Measurements from ENCODE around the gene NPHS1.
"Not testable (repeated sequence)": the region's sequence is repeated elsewhere in the genome, so short reads cannot be mapped to it uniquely, and the experiment has no call there.

NPHS1 gene

DNA sequence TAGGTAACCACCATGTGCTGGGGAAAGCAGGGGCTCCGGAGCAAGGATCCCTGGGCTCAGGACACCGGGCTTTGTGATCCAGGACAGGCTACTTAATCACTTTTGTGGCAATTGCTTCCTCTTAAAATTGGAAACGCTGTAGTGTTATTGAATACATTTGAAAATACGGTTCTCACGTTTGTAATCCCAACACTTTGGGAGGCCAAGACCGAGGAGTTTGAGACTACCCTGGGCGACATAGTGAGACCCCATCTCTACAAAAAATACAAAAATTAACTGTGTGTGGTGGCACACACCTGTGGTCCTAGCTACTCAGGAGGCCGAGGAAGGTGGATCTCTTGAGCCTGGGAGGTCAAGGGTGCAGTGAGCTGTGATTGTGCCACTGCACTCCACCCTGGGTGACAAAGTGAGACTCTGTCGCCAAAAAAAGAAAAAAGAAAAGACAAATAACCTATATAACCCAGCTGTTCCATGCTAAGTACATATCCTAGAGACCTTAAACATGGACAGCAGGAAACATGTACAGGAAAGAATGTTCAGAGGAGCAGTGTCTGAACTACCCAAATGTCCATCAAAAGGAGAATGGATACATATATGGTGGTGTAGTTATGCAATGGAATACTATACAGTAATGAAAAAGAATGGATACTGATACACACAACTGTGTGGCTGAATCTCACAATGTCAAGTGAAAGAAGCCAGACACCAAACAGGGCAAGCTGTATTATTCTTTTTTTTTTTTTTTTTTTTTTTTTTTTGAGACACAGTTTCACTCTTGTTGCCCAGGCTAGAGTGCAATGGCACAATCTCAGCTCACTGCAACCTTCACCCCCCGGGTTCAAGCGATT, 39.0 kb downstream of the NPHS1 start:
- no peak for DNase-seq (ENCODE audit: low read depth)

DNA sequence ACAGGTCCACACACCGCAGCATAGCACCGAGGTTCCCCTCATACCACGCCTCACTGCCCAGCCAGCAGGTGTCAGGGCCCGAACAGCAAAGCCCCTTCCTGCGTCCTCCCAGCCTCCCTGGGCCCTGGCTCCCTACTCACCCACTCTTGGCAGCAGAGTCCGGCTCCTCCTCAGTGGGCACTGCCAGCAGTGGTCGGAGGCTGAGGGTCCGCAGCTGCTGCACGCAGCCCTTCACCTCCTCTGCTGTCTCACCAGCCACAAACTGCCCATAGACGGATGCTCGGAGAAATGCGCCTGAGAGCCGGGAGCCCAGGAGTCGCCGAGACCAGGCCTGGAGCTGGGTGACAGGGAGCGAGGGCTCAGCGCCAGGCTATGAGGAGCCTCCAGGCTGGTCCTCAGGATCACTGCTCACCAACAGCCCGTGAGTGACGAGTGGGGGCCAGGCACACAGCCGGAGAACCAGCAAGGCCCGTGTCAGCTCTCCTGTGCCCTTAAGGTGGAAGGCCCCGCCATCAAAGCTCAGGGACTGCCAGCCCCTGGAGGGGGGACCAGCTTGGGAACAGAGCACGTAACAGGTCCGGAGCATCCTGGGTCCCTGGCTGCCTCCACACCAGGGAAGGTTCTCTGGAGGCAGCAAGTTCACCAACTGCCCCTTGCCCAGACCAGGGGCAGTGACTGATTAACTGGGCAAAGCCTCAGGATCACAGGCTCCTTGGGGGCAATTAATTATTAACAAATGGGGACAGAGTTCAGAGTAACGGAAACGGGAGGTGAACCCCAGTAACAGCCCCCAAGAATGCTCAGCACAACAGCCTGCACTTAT, 39.9 kb downstream of the NPHS1 start, which contains the start of gene PRODH2:
Gene PRODH2, minus strand, starts transcription at position 626 of the 823 bp plus-strand sequence. Its CDS starts 40 bp downstream, at position 586.
- no peak for DNase-seq (ENCODE audit: low read depth)

DNA sequence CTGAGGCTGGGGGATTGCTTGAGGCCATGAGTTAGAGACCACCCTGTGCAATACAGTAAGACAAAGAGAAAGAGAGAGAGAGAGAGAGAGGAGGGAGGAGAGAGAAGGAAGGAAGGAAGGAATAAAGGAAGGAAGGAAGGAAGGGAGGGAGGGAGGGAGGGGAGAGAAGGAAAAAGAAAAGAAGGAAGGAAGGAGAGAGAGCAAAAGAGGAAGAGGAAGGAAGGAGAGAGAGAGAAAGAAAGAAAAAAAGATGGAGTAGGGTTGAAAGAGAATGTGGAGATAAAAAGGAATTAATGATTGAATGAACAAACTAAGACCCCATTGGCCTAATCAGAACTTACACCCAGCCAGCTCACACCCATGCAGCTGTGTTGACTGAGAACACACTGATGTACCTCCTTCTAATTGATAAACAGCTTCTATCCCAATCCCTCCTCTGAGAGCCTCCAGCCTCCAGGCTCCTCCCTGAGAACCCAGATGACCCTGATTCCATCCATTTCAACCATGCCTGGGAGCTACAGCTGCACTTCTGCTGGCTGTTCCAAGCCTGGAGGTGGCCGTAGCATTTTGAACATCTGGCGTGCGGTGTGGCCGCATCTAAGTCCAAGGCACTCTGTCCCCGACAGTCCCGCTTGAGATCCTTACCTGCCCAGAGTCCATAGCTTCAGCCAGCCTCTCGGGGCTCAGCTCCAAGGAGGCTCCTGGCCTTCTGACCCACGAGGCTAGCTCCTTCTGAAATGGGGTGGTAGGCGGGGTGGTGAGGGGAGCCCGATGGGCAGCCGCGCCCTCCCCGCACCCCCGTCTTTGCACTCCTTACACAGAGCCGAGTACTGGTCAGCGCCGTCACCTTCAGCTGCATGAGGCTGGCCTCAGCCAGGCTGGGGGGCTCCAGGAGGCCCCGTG, 40.7 kb downstream of the NPHS1 start:
- no peak for DNase-seq (ENCODE audit: low read depth)

DNA sequence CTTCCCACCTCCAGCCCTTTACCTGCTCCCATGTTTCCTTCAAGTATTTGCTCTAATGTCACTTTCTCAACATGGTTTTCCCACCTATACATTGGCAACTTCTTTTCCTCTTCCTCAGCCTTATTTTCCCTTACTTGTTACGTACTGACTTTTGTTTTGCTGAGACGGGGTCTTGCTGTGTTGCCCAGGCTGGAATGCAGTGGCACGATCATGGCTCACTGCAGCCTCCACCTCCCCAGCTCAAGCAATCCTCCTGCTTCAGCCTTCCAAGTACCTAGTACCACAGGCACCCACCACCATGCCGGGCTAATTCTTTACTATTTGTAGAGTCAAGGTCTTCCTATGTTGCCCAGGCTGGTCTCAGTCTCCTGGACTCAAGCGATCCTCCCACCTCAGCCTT, 44.7 kb downstream of the NPHS1 start:
- no peak for DNase-seq (ENCODE audit: low read depth)

DNA sequence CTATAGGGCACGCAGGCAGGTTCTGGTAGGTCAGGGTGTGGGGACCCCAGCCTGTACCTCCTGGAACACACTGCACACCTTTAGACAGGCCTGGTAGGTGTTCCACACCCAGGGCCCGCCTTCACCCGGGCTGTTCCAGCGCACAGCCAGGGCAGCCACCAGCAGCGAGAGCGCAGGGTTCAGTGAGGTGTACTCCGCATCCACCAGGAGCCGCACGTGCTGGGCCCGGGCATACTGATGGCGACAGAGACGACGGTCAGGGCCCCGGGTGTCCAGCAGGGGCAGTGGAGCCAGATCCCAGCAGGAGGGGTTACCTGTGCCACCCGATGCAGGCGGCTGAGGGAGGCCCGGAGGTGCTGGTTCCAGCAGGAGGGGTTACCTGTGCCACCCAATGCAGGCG, 45.7 kb downstream of the NPHS1 start:
- no peak for DNase-seq (ENCODE audit: low read depth)

DNA sequence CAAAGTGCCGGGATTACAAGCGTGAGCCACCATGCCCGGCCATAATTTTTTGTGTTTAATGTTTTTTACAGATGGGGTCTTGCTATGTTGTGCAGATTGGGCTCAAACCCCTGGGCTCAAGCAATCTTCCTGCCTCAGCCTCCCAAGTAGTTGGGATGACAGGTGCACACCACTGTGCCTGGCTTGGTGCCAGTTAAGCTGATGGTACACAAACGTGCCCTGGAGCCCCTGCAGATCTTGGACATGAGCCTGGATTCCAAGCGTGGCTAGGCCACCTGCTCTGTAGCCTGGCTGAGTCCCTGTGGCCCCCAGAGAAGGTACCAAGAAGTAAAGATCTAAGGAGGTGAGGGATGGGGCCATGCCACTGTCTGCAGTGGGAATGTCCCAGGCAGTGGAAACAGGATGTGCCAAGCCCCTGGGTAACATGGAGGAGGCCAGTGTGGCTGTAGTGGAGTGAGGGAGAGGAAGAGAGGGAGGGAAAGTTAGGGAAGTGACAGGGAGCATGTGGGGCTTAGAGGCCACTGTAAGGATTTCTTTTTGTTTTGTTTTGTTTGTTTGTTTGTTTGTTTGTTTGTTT, 46.7 kb downstream of the NPHS1 start:
- no peak for DNase-seq (ENCODE audit: low read depth)

DNA sequence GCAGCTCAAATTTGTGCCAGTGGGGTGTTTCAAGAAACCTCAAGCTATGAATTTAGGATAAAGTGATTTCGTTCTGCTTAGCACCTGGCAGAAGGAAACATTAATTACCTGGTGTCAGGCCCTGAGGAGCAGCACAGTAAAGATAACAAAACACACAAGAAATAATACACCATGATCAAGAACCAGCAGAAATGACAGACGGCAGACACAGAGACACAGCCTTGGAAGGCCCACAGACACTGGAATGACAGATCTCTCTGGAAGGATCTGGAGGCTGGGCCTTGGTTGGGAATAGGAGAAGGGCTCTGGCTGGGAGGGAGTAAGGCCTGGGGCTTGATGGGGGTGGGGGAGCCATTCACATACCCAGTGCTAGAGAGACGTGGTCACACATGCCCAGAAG, 50.5 kb downstream of the NPHS1 start:
- no peak for DNase-seq (ENCODE audit: low read depth)

DNA sequence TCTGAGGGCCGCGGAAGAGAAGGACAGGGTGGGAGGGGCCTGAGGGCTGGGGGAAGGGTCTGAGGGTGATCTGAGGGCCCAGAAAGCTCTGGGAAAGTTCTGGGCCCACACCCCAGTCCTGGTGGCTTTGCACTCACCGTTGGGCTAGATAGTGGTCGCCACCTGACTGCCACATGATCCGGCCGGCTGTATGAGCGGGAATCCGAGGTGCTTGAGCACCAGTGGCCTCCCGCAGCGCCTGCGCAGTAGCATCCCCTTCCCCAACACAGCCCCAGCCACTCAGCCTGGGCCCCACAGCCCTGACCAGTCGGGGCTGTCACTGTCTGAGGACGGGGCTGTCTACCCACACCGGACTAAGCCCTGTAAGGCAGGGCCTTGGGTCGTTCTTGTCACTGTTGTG, 54.6 kb downstream of the NPHS1 start:
- DNase-seq (ENCODE audit: low read depth), result no peak

DNA sequence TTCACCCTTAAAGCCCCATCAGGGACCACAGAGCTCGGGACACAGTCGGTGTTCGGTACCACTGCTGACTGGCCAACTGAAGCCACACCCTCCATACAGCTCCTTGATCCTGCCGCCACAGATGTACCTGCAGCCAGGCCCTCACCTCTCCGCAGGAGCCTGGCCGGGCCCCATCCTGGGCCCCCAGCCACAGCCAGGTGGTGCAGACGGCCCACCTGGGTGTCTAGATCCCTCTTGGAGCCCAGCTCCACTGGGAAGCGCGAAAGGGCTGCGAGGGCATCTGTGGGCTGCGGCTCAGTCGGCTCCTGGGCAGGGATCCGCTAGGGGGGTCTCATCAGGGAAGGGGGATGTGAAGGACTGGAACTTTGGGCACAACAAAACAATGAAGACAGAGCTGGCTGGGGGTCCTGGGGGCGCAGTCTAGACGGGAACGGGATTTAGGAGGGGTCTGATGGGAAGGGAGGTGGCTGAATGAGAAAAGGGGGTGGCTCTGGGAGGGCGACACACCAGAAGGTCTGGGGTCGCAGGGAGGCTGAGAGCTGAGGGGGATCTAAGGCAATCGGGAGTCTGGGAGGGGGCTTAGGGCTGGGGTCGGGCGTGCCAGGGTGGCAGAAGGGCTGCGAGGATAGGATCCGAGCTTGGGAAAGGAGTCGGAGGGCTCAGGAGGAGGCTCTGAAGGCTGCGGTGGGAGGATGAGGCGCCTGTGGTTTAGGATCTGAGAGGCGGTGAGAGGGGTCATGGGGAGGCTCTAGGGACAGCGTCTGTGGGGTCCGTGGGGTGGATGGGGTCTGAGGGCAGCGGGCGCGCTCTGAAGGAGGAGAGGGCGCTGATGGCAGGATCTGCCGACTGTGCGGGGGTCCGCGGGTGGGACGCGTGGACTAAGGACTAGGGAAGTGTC, 55.4 kb downstream of the NPHS1 start:
- no peak for DNase-seq (ENCODE audit: low read depth)

DNA sequence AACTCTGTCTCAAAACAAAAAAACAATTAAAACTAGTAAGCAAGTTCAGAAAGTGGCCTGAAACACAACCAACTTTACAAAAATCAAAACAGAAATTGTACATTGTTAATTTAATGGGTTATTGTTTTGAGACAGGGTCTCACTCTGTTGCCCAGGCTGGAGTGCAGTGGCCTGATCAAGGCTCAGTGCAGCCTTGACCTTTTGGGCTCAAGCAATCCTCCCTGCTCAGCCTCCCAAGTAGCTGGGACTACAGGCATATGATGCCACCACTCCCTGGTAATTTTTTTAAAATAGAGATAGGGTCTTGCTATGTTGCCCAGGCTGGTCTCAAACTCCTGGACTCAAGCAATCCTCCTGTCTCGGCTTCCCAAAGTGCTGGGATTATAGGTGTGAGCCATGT, 56.7 kb downstream of the NPHS1 start:
- DNase-seq (ENCODE audit: low read depth), result not testable (repeated sequence)

DNA sequence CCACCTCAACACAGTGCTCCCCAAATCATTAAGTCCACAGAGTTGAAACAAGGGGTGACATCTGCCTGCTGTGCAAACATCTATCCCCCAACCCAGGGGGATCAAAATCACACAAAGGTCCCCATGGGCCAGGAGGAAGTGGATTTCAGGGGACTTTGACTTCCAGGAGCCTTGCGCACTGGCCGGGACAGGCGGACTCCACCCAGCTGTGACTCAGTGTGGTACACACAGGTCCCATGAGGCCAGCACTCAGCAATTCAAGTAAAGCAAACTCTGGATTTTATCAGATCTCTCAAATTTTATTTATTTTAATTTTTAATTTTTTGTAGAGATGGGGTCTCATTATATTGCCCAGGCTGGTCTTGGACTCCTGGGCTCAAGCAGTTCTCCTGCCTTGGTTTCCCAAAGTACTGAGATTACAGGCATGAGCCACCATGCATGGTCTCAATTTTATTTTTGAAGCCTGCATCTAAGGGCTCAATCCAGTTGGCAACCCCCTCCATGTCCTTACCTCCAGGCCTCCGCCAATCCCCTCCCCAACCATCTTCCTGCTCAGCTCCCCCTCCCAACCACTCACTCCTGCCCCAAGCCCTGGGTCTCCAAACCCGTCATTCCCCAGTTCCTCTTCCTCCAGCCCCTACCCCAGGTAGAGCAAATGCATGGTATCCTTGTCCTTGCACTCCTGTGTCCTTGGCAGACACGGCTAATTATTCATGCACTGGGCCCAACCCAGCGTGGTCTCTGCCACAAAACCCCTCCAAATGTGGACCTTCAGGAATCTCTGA, 58.7 kb downstream of the NPHS1 start:
- DNase-seq (ENCODE audit: low read depth), result no peak

DNA sequence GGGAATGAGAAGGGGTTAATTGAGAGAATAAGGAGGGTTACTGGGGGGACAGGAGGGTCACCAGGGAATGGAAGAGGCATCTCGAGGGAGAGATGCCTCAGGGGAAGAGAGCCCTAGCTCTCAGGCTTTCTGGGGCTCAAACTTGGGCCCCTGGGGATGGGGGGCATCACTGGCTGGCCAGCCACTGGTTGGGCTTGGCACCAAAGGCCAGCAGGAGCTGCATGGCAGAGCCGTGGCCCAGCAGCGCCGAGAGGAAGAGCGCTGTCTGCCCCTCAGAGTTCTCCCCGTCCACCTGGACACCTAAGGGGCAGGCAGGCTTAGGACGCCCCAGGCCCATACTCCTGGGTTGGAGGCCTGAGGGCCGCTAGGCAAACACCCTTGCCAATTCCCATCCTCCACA, 59.4 kb downstream of the NPHS1 start:
- DNase-seq (ENCODE audit: low read depth), result no peak

DNA sequence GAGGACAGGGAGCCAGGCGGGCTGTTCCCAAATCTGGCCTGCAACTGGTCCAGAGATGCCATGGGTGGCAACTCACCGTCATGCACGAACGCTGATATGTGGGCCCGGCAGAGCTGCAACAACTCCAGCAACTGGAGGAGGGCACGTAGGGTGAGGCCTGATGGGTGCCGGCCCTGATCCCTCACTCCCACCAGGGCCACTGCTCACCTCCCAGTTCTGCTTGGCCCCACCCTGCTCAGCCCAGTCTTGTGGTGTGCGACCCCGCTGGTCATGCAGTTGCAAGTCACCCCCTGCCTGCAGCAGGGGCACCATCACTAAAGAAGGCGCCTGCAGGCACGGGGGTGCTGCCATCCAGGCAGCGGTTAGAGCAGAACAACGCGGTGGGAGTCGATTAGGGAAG, 60.0 kb downstream of the NPHS1 start:
- no peak for DNase-seq (ENCODE audit: low read depth)

DNA sequence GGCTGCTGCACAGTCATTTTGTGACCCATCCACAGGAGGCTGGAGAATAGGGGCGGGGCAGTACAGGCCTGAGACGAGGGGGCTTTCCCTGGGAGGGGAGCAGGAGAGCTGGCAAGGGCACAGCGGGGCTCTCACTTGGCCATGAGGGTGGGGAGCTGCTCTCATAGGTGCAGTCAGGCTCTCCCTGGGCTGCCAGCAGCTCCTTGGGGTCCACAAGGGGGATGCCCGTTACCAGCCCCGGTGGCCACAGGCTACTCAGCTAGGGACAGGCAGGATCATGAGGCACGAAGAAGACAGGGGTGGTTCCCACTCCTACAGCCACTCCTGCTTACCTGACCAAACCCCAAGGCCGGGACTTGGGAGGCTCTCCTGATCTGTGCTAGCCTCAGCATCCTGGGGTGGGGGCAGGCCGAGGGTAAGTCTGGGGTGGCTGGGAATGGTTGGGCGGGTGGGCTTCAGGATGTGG, 60.5 kb downstream of the NPHS1 start:
- DNase-seq (ENCODE audit: low read depth), result no peak

DNA sequence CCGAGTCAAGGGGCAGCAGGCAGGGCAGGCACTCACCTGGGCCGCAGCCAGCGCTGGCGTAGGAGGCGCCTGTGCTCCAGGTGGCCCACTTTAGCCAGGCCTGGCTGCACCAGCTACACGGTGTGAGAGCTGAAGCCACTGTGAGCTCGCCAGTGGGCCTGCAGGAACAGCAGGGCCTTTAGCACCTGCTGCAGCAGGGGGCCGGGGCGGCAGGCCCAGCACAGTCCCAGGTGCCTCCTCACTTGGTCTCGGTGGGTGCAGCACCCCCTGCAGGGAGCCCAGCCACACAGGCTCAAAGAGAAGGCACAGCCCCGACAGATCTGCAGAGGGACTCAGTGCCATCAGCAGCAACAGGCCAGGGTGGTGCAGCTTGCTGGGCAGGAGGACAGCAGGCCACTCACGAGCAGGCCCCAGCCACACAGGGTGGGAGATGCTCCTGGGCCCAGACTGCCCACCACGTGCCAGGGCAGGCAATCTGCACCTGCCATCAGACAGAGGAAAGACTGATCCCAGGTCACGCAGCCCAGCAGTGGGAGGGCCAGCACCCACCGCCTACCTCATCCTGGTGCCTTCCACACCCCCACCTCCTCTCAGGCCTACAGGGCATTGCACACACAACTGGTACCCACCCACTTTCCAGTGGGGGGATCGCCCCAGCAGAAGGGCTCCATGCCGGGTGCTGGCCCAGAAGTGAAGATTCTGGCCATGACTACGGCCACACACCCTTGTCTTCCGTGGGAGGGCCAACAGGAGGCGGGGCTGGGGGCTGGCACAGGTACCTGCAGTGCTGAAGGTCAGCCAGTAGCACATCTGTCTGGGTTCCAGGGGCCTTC, 61.1 kb downstream of the NPHS1 start:
- DNase-seq (ENCODE audit: low read depth), result no peak

DNA sequence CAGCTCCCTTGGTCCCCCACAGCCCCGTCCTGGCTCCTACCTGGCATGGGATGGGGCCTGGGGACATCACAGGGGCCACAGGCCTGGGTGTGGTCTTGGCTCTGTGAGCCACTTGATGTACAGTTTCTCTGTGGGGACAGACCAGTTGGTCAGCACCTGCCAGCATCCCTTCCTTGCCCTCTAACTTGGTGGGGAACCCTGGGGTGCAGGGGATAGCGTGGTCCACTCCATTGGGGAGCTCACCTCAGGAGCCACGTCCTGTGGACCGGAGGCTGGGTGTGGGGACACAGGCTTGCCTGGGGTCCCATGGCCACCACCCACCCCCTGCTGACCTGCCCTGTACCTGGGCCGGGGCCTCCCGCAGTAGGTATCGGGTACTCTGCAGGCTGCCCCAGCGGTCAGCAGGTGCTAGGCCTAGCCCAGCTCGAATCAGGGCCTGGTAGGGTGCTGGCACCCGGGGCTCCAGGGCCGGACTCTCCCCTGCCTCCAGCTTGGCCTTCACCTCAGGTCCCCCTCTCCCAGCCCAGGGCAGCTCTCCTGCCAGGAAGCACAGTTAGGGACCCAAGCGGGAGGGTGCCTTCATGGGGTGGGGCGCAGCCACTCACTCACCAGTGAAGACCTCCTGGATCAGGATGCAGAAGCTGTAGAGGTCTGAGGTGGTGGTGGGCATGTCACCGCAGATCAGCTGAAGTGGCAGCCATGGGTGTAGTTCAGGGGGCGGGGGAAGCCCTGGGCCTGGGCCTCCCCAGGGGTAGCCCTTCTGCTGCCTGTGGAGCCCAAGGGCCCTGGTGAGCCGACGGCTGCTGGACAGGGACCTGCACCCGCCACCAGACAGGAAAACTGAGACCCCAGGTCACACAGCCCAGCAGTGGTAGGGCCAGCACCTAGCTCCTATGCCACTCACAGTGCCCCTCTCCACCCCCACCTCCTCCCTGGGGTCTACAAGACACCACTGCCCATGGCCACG, 62.0 kb downstream of the NPHS1 start:
- no peak for DNase-seq (ENCODE audit: low read depth)

DNA sequence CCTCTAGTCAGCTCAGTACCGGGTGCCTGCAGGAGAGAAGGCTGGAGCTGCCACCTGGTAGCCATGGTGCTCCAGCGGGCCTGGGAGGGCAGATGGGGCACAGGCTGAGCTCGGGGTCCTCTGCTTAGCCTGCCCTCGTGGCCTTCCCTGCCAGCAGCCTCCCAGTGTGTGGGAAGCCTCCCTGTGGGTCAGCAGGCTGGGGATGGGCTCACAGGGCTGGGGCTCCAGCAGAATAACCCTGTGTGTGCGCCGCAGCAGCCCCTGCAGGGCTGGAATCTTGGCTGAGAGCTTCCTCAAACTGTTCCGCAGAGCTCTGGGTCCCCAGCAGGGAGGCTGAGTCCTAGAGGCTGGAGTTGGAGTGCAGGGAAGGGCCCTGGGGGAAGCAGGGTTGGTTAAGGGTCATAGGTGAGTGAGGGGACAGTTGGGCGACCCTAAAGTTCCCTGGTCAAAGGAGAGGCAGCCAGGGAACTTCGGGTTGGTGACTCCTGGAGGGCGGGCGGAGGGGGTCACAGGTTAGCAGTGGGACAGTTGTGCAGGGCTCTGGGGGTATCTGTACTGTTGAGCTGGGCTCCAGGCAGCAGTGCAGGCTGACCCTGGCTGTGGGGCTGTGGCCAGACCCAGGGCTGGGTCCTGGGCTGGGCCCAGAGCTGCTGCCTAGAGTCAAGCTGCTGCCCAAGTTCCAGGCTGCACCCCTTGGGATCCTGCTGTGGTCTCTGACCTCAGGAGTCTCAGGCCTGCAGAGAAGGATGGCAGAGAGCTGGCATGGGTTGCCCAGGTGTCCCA, 62.9 kb downstream of the NPHS1 start:
- no peak for DNase-seq (ENCODE audit: low read depth)
